HEK293 (cell line): ENCODE results near the gene DNAJB1.

Experiments
- GFI1B ChIP-seq: fragments of 450-650 bp; formaldehyde crosslinking; IDR thresholded peaks from 2 replicates; pipeline ENCODE4 v1.5.1; 2016; ENCODE audit warnings: missing biosample characterization, missing genetic modification characterization
- GLIS1 ChIP-seq: fragments of 450-650 bp; formaldehyde crosslinking; IDR thresholded peaks from 2 replicates; pipeline ENCODE4 v1.5.1; 2016; ENCODE audit warnings: missing biosample characterization, missing genetic modification characterization
- KLF7 ChIP-seq: fragments of 450-650 bp; formaldehyde crosslinking; IDR thresholded peaks from 2 replicates; pipeline ENCODE4 v1.5.1; 2016; ENCODE audit warnings: missing biosample characterization, missing genetic modification characterization, borderline replicate concordance
- KLF9 ChIP-seq: fragments of 450-650 bp; formaldehyde crosslinking; IDR thresholded peaks from 2 replicates; pipeline ENCODE4 v1.5.1; 2016; ENCODE audit warnings: missing biosample characterization, missing genetic modification characterization, low read depth
- MZF1 ChIP-seq: fragments of 450-650 bp; formaldehyde crosslinking; IDR thresholded peaks from 2 replicates; pipeline ENCODE4 v1.5.1; 2017; ENCODE audit warnings: missing biosample characterization, missing genetic modification characterization, borderline replicate concordance
- OSR2 ChIP-seq: fragments of 450-650 bp; formaldehyde crosslinking; IDR thresholded peaks from 2 replicates; pipeline ENCODE4 v1.5.1; 2016; ENCODE audit warnings: missing biosample characterization, missing genetic modification characterization
- SP2 ChIP-seq: fragments of 450-650 bp; formaldehyde crosslinking; IDR thresholded peaks from 2 replicates; pipeline ENCODE4 v1.5.1; 2016; ENCODE audit warnings: missing biosample characterization, missing genetic modification characterization
- SP7 ChIP-seq: fragments of 450-650 bp; formaldehyde crosslinking; IDR thresholded peaks from 2 replicates; pipeline ENCODE4 v1.5.1; 2016; ENCODE audit warnings: missing biosample characterization, missing genetic modification characterization
- ZBTB20 ChIP-seq: fragments of 450-650 bp; formaldehyde crosslinking; IDR thresholded peaks from 2 replicates; pipeline ENCODE4 v1.5.1; 2016; ENCODE audit warnings: missing biosample characterization, missing genetic modification characterization
- ZFP69B ChIP-seq: fragments of 450-650 bp; formaldehyde crosslinking; IDR thresholded peaks from 2 replicates; pipeline ENCODE4 v1.5.1; 2016; ENCODE audit warnings: missing biosample characterization, missing genetic modification characterization
- ZNF132 ChIP-seq: fragments of 450-650 bp; formaldehyde crosslinking; IDR thresholded peaks from 2 replicates; pipeline ENCODE4 v1.5.1; 2017; ENCODE audit warnings: missing biosample characterization, missing genetic modification characterization, borderline replicate concordance
- ZNF140 ChIP-seq: fragments of 450-650 bp; formaldehyde crosslinking; IDR thresholded peaks from 2 replicates; pipeline ENCODE4 v1.5.1; 2016; ENCODE audit warnings: missing biosample characterization, missing genetic modification characterization
- ZNF155 ChIP-seq: fragments of 450-650 bp; formaldehyde crosslinking; IDR thresholded peaks from 2 replicates; pipeline ENCODE4 v1.5.1; 2016; ENCODE audit warnings: missing biosample characterization, missing genetic modification characterization
- ZNF16 ChIP-seq: fragments of 450-650 bp; formaldehyde crosslinking; IDR thresholded peaks from 2 replicates; pipeline ENCODE4 v1.5.1; 2016; ENCODE audit warnings: low read depth, missing biosample characterization, missing genetic modification characterization
- ZNF221 ChIP-seq: fragments of 450-650 bp; formaldehyde crosslinking; IDR thresholded peaks from 2 replicates; pipeline ENCODE4 v1.5.1; 2017; ENCODE audit warnings: missing biosample characterization, missing genetic modification characterization, borderline replicate concordance
- ZNF24 ChIP-seq: fragments of 450-650 bp; formaldehyde crosslinking; IDR thresholded peaks from 2 replicates; pipeline ENCODE4 v1.5.1; 2016; ENCODE audit warnings: missing biosample characterization, missing genetic modification characterization
- ZNF302 ChIP-seq: fragments of 450-650 bp; formaldehyde crosslinking; IDR thresholded peaks from 2 replicates; pipeline ENCODE4 v1.5.1; 2016; ENCODE audit warnings: missing biosample characterization, missing genetic modification characterization, low read depth
- ZNF335 ChIP-seq: fragments of 450-650 bp; formaldehyde crosslinking; conservative IDR thresholded peaks from 2 replicates; pipeline ENCODE4 v1.5.1; 2016; ENCODE audit warnings: missing biosample characterization, missing genetic modification characterization
- ZNF394 ChIP-seq: fragments of 450-650 bp; formaldehyde crosslinking; IDR thresholded peaks from 2 replicates; pipeline ENCODE4 v1.5.1; 2016; ENCODE audit warnings: missing biosample characterization, missing genetic modification characterization, mild to moderate bottlenecking, moderate library complexity, borderline replicate concordance
- ZNF555 ChIP-seq: fragments of 450-650 bp; formaldehyde crosslinking; conservative IDR thresholded peaks from 2 replicates; pipeline ENCODE4 v1.5.1; 2017; ENCODE audit warnings: missing biosample characterization, mild to moderate bottlenecking, missing genetic modification characterization, inconsistent platforms
- ZNF561 ChIP-seq: fragments of 450-650 bp; IDR thresholded peaks from 2 replicates; pipeline ENCODE4 v1.5.1; 2018; ENCODE audit warnings: missing biosample characterization, missing genetic modification characterization, borderline replicate concordance
- ZNF610 ChIP-seq: fragments of 450-650 bp; formaldehyde crosslinking; IDR thresholded peaks from 2 replicates; pipeline ENCODE4 v1.5.1; 2016; ENCODE audit warnings: missing biosample characterization, missing genetic modification characterization, borderline replicate concordance
- ZNF626 ChIP-seq: fragments of 450-650 bp; sonication (Bioruptor Pico); formaldehyde crosslinking; IDR thresholded peaks from 2 replicates; pipeline ENCODE4 v1.5.1; 2018; ENCODE audit warnings: missing biosample characterization, missing genetic modification characterization, inconsistent platforms
- ZNF664 ChIP-seq: fragments of 450-650 bp; formaldehyde crosslinking; IDR thresholded peaks from 2 replicates; pipeline ENCODE4 v1.5.1; 2016; ENCODE audit warnings: missing biosample characterization, missing genetic modification characterization
- ZNF701 ChIP-seq: fragments of 450-650 bp; formaldehyde crosslinking; IDR thresholded peaks from 2 replicates; pipeline ENCODE4 v1.5.1; 2016; ENCODE audit warnings: missing biosample characterization, missing genetic modification characterization
- ZNF707 ChIP-seq: fragments of 450-650 bp; formaldehyde crosslinking; IDR thresholded peaks from 2 replicates; pipeline ENCODE4 v1.5.1; 2016; ENCODE audit warnings: missing biosample characterization, missing genetic modification characterization
- ZNF76 ChIP-seq: fragments of 450-650 bp; formaldehyde crosslinking; IDR thresholded peaks from 2 replicates; pipeline ENCODE4; 2016; ENCODE audit warnings: low read depth, missing biosample characterization, missing genetic modification characterization, borderline replicate concordance
- ZNF785 ChIP-seq: fragments of 450-650 bp; formaldehyde crosslinking; IDR thresholded peaks from 2 replicates; pipeline ENCODE4 v1.5.1; 2016; ENCODE audit warnings: missing biosample characterization, missing genetic modification characterization
- TF ChIP-seq, protein P1 (sequence below): fragments of 450-650 bp; formaldehyde crosslinking; IDR thresholded peaks from 2 replicates; pipeline ENCODE4 v1.5.1; 2017; ENCODE audit warnings: missing biosample characterization, missing genetic modification characterization
- TF ChIP-seq, protein P2 (sequence below): fragments of 450-650 bp; formaldehyde crosslinking; IDR thresholded peaks from 2 replicates; pipeline ENCODE4 v1.5.1; 2016; ENCODE audit warnings: missing biosample characterization, missing genetic modification characterization
- TF ChIP-seq, protein P3 (sequence below): fragments of 450-650 bp; formaldehyde crosslinking; optimal IDR thresholded peaks from 2 replicates; pipeline ENCODE3; 2016; ENCODE audit warnings: missing biosample characterization, mild to moderate bottlenecking, missing genetic modification characterization
- TF ChIP-seq, protein P4 (sequence below): fragments of 450-650 bp; formaldehyde crosslinking; IDR thresholded peaks from 2 replicates; pipeline ENCODE4 v1.5.1; 2016; ENCODE audit warnings: missing biosample characterization, missing genetic modification characterization
- TF ChIP-seq, protein P5 (sequence below): fragments of 450-650 bp; formaldehyde crosslinking; IDR thresholded peaks from 2 replicates; pipeline ENCODE4 v1.5.1; 2016; ENCODE audit warnings: missing biosample characterization, missing genetic modification characterization

The DNAJB1 gene

DNA sequence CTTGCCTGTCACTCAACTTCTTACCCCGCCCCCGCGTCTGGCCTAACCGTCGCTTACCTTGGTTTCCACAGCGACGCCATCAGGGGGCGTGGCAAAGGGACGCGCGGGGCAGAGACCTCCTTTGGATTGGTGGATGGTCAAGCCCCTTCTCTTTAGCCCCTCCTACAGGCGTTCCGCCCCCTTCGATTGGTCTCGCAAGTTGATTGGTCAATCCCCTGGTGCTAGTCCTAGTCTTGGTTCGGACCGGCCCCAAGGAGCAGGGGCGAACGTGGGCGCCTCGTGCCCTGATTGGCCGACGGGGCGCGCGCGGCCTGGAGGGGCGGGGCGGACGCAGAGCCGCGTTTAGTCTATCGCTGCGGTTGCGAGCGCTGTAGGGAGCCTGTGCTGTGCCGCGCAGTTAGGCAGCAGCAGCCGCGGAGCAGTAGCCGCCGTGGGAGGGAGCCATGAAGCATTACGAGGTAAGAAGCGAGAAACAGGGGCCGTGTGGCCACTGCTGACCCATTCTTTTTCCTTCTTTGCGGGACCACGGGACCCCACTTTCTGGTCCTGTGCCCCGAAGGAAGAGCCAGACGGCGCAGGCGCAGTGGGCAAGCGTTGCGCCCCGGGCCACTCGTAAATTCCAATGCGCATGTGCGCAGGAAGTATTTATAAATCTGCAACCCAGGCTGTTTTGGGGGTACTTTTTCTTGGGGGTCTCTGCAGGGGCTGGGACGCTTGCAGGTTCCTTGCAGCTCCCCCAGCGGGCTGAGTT, 11.2 kb upstream of the DNAJB1 start, which contains the start of gene TECR (continued):
- TF ChIP-seq, protein P1, sequence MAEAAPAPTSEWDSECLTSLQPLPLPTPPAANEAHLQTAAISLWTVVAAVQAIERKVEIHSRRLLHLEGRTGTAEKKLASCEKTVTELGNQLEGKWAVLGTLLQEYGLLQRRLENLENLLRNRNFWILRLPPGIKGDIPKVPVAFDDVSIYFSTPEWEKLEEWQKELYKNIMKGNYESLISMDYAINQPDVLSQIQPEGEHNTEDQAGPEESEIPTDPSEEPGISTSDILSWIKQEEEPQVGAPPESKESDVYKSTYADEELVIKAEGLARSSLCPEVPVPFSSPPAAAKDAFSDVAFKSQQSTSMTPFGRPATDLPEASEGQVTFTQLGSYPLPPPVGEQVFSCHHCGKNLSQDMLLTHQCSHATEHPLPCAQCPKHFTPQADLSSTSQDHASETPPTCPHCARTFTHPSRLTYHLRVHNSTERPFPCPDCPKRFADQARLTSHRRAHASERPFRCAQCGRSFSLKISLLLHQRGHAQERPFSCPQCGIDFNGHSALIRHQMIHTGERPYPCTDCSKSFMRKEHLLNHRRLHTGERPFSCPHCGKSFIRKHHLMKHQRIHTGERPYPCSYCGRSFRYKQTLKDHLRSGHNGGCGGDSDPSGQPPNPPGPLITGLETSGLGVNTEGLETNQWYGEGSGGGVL (tag by site-specific recombination): no peak
- TF ChIP-seq KLF9 (peak; percentile 79; the same call in 1 of the 2 replicates), ZNF555 (tag by site-specific recombination) (no peak), ZBTB20 (tag by site-specific recombination) (no peak), ZNF302 (tag by site-specific recombination) (no peak), ZNF16 (tag by site-specific recombination) (no peak), ZNF701 (tag by site-specific recombination) (no peak), ZNF785 (no peak), ZNF221 (no peak), ZNF664 (tag by site-specific recombination) (no peak), ZNF132 (no peak), ZNF626 (tag by site-specific recombination) (no peak), ZNF610 (tag by site-specific recombination) (peak; percentile 47; the same call in 1 of the 2 replicates), SP7 (peak; percentile 81), ZNF707 (tag by site-specific recombination) (no peak), ZNF394 (tag by site-specific recombination) (no peak), ZNF335 (tag by site-specific recombination) (peak; percentile 99), ZNF76 (peak; percentile 70; the same call in 1 of the 2 replicates), KLF7 (tag by site-specific recombination) (no peak), SP2 (tag by site-specific recombination) (peak; percentile 100), MZF1 (no peak), ZNF561 (tag by site-specific recombination) (peak; percentile 90), ZNF155 (tag by site-specific recombination) (no peak), ZFP69B (tag by site-specific recombination) (peak; percentile 38; the same call in 1 of the 2 replicates), OSR2 (tag by site-specific recombination) (peak; percentile 69), ZNF24 (tag by site-specific recombination) (no peak; the same call in 1 of the 2 replicates), ZNF140 (tag by site-specific recombination) (no peak), GFI1B (tag by site-specific recombination) (no peak), GLIS1 (tag by site-specific recombination) (peak; percentile 40; the same call in 1 of the 2 replicates)
- TF ChIP-seq, protein P2, sequence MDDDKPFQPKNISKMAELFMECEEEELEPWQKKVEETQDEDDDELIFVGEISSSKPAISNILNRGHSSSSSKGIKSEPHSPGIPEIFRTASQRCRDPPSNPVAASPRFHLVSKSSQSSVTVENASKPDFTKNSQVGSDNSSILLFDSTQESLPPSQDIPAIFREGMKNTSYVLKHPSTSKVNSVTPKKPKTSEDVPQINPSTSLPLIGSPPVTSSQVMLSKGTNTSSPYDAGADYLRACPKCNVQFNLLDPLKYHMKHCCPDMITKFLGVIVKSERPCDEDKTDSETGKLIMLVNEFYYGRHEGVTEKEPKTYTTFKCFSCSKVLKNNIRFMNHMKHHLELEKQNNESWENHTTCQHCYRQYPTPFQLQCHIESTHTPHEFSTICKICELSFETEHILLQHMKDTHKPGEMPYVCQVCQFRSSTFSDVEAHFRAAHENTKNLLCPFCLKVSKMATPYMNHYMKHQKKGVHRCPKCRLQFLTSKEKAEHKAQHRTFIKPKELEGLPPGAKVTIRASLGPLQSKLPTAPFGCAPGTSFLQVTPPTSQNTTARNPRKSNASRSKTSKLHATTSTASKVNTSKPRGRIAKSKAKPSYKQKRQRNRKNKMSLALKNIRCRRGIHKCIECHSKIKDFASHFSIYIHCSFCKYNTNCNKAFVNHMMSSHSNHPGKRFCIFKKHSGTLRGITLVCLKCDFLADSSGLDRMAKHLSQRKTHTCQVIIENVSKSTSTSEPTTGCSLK (tag by site-specific recombination): no peak
- TF ChIP-seq, protein P3, sequence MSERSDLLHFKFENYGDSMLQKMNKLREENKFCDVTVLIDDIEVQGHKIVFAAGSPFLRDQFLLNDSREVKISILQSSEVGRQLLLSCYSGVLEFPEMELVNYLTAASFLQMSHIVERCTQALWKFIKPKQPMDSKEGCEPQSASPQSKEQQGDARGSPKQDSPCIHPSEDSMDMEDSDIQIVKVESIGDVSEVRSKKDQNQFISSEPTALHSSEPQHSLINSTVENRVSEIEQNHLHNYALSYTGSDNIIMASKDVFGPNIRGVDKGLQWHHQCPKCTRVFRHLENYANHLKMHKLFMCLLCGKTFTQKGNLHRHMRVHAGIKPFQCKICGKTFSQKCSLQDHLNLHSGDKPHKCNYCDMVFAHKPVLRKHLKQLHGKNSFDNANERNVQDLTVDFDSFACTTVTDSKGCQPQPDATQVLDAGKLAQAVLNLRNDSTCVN (tag by site-specific recombination): peak; percentile 93
- TF ChIP-seq, protein P4, sequence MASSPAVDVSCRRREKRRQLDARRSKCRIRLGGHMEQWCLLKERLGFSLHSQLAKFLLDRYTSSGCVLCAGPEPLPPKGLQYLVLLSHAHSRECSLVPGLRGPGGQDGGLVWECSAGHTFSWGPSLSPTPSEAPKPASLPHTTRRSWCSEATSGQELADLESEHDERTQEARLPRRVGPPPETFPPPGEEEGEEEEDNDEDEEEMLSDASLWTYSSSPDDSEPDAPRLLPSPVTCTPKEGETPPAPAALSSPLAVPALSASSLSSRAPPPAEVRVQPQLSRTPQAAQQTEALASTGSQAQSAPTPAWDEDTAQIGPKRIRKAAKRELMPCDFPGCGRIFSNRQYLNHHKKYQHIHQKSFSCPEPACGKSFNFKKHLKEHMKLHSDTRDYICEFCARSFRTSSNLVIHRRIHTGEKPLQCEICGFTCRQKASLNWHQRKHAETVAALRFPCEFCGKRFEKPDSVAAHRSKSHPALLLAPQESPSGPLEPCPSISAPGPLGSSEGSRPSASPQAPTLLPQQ (tag by site-specific recombination): no peak; the same call in 1 of the 2 replicates
- TF ChIP-seq, protein P5, sequence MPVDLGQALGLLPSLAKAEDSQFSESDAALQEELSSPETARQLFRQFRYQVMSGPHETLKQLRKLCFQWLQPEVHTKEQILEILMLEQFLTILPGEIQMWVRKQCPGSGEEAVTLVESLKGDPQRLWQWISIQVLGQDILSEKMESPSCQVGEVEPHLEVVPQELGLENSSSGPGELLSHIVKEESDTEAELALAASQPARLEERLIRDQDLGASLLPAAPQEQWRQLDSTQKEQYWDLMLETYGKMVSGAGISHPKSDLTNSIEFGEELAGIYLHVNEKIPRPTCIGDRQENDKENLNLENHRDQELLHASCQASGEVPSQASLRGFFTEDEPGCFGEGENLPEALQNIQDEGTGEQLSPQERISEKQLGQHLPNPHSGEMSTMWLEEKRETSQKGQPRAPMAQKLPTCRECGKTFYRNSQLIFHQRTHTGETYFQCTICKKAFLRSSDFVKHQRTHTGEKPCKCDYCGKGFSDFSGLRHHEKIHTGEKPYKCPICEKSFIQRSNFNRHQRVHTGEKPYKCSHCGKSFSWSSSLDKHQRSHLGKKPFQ (tag by site-specific recombination): no peak
